ENCODE data around the gene PTPRA.

- TF ChIP-seq, protein P1, sequence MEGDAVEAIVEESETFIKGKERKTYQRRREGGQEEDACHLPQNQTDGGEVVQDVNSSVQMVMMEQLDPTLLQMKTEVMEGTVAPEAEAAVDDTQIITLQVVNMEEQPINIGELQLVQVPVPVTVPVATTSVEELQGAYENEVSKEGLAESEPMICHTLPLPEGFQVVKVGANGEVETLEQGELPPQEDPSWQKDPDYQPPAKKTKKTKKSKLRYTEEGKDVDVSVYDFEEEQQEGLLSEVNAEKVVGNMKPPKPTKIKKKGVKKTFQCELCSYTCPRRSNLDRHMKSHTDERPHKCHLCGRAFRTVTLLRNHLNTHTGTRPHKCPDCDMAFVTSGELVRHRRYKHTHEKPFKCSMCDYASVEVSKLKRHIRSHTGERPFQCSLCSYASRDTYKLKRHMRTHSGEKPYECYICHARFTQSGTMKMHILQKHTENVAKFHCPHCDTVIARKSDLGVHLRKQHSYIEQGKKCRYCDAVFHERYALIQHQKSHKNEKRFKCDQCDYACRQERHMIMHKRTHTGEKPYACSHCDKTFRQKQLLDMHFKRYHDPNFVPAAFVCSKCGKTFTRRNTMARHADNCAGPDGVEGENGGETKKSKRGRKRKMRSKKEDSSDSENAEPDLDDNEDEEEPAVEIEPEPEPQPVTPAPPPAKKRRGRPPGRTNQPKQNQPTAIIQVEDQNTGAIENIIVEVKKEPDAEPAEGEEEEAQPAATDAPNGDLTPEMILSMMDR (IDR thresholded peaks at IDR 0.05 in 4 of 5, conservative IDR thresholded peaks at IDR 0.05 in 1 of 5): no peak
- no peak for TF ChIP-seq POLR2A (IDR thresholded peaks at IDR 0.05)
Observed at GRCh38 chr20:2930538-2930937, 57.3 kb downstream of the PTPRA start.

Data from gastrocnemius medialis (tissue), 4 donors.